GM23248 (cell line): ENCODE results near the gene TPCN1. TPM values are rescaled to one million over a fixed set of nuclear protein-coding genes. Genes with fewer than 3 reads are reported as not detected.

Experiments
- DNase-seq: peaks from one replicate; pipeline ENCODE4 v3.0.0-alpha.2; 2015
- H2AFZ ChIP-seq: fragments of 200-600 bp; sonication (generic); 2 replicates; pipeline ENCODE4 v1.6.1; 2016; ENCODE audit warnings: antibody characterized with exemption
- H3F3A ChIP-seq: fragments of 200-600 bp; sonication (generic); 2 replicates; pipeline ENCODE4 v1.6.1; 2016; ENCODE audit warnings: mild to moderate bottlenecking, antibody characterized with exemption, mixed run types; ENCODE audit not compliant: insufficient read depth
- H3K27ac ChIP-seq: fragments of 200-600 bp; sonication (generic); 2 replicates; pipeline ENCODE4 v1.5.1; 2016; ENCODE audit warnings: mild to moderate bottlenecking
- H3K27me3 ChIP-seq: fragments of 200-600 bp; sonication (generic); replicated peaks from 2 replicates; pipeline ENCODE4 v1.6.1; 2016; ENCODE audit warnings: mild to moderate bottlenecking; ENCODE audit not compliant: insufficient read depth
- H3K36me3 ChIP-seq: fragments of 200-600 bp; sonication (generic); 2 replicates; pipeline ENCODE4 v1.6.1; 2016; ENCODE audit warnings: low read depth, mild to moderate bottlenecking
- H3K4me1 ChIP-seq: fragments of 200-600 bp; sonication (generic); 2 replicates; pipeline ENCODE4 v1.6.1; 2016; ENCODE audit warnings: mild to moderate bottlenecking; ENCODE audit not compliant: insufficient read depth
- H3K4me2 ChIP-seq: fragments of 200-600 bp; sonication (generic); one replicate; pipeline ENCODE4 v1.6.1; 2016; ENCODE audit warnings: mild to moderate bottlenecking; ENCODE audit not compliant: unreplicated experiment
- H3K4me3 ChIP-seq: fragments of 200-600 bp; sonication (generic); 2 replicates; pipeline ENCODE4 v1.5.1; 2016; ENCODE audit warnings: mild to moderate bottlenecking
- H3K79me2 ChIP-seq: fragments of 200-600 bp; sonication (generic); 2 replicates; pipeline ENCODE4 v1.6.1; 2016; ENCODE audit warnings: mild to moderate bottlenecking; ENCODE audit not compliant: insufficient read depth
- H3K9ac ChIP-seq: fragments of 200-600 bp; sonication (generic); 2 replicates; pipeline ENCODE4 v1.6.1; 2016; ENCODE audit warnings: mild to moderate bottlenecking
- H3K9me2 ChIP-seq: fragments of 200-600 bp; sonication (generic); 2 replicates; pipeline ENCODE4 v1.6.1; 2016; ENCODE audit warnings: mixed run types, mild to moderate bottlenecking, moderate library complexity; ENCODE audit not compliant: insufficient read depth
- H3K9me3 ChIP-seq: fragments of 200-600 bp; sonication (generic); one replicate; pipeline ENCODE4 v1.6.1; 2017; ENCODE audit warnings: low read depth
- H4K20me1 ChIP-seq: fragments of 200-600 bp; sonication (generic); 2 replicates; pipeline ENCODE4 v1.6.0; 2016; ENCODE audit not compliant: insufficient read depth
- EZH2 ChIP-seq: fragments of 200-600 bp; sonication (generic); IDR thresholded peaks from 2 replicates; pipeline ENCODE4 v1.6.1; 2018; ENCODE audit warnings: antibody characterized with exemption, mild to moderate bottlenecking; ENCODE audit not compliant: insufficient read depth, poor library complexity, severe bottlenecking
- EZH2phosphoT487 ChIP-seq: fragments of 200-600 bp; sonication (generic); IDR thresholded peaks from 2 replicates; pipeline ENCODE4 v1.6.1; 2018; ENCODE audit warnings: antibody characterized with exemption, moderate library complexity, mild to moderate bottlenecking, low read depth; ENCODE audit not compliant: insufficient read depth
- WGBS, 2 experiments: methylation state at CpG; one replicate each; pipeline ENCODE4 v1.1.6; 2015 to 2017; ENCODE audit warnings: low lambda C conversion rate in 2 of 2, low coverage in 1 of 2; ENCODE audit errors: missing lambda C conversion rate in 2 of 2; 5-methylcytosine and 5-hydroxymethylcytosine counted together
- in situ Hi-C: fragments of 300-500 bp; cut with MboI; formaldehyde crosslinking; loops from 2 replicates; pipeline ENCODE4 v1.15.0; 2020
- polyA plus RNA-seq: library from polyadenylated mRNA; unstranded; fragments of >200 nt; fragmentation: Nextera tagmentation; extraction: Ambion mirVana; gene quantifications from 2 replicates; pipeline ENCODE4 v1.2.1, GENCODE V29; 2016
- total RNA-seq: library from RNA; depleted of rRNA; stranded (reverse); fragments of >200 nt; shearing (Covaris generic); gene quantifications from 2 replicates; pipeline ENCODE4 v1.2.3, GENCODE V29; 2014

The TPCN1 gene
- total and polyA plus RNA-seq, 2 experiments from 2014 or later: 9.0 to 15.9 TPM

DNA sequence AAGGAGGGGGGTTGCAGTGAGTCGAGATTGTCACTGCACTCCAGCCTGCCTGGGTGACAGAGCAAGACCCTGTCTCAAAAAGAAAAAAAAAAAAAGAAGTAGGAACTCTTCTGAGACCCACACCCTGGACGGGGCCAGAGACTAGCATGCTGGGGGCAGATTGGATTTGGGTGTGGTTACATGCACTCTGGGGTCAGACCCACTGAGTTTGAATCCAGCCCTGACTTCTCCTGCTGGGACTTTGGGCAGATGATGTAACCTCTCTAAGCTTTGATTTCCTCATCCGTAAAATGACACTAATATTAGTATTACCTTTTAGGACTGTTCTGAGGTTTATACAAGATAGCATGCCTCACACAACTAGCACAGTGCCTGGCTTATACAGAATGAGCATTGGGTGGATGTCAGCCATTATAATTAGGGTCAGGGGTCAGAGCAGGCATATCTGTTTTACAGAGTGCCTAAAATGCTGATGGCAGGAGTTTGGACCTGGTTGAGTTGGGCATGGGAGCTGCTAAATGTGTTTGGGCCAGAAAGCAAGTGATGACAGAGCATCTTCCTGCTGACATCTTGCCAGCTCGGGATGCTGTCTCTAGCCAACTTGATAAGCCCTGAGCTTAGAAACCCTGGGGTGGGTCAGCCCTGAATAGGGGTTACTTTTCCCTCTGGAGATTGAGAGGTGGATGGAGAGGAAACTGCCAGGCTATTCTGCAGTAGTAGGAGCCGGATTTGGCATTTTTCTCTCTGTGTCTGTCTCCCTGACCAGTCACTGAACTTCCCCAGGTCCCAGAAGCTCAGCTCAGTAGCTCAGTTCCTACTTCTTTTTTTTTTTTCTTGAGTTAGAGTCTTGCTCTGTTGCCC, 15.5 kb downstream of the TPCN1 start:
- H3K4me1 ChIP-seq: peaks cover 14% of the 10 kb centered on the region
- H3K27me3 ChIP-seq: no peaks in the 10 kb centered on the region
- H3K27ac ChIP-seq: no peak overlapping the region
- no peaks in the 10 kb centered on the region for H3K9me2 ChIP-seq
- no peaks in the 10 kb centered on the region for H3K79me2 ChIP-seq
- peaks cover 18% of the 10 kb centered on the region for H3F3A ChIP-seq
- H3K36me3 ChIP-seq: no peaks in the 10 kb centered on the region
- no peak overlapping the region for H3K4me3 ChIP-seq
- peak; percentile 23 for DNase-seq
- no peak overlapping the region for H3K4me2 ChIP-seq
- H4K20me1 ChIP-seq: no peaks in the 10 kb centered on the region
- no peak overlapping the region for H2AFZ ChIP-seq
- no peak overlapping the region for H3K9ac ChIP-seq
- TF ChIP-seq EZH2phosphoT487 (no peak), EZH2 (no peak)
- 82 to 84% methylated on average over 5 of the region's 5 CpGs for WGBS, 2 experiments
- in situ Hi-C loops: no loop called here
- H3K9me3 ChIP-seq: no peaks in the 10 kb centered on the region

DNA sequence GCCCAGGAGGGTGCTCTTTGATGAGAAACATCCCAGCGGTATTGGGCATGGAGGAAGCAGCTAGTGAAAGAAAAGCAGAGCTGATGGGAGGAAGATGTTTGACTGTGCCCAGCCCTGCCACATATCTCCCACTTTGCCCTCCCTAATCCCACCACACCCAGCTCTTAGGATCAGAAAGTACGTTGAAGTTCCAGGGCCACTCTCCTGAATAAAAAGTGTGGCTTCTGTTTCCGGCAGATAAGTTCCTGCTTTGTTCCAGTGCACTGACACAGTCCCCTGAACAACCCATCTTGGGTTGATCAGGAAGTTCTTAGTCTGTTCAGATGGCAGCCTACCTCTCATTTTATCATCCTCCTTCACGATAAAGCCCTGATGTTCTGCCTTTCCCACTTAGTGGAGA, 16.5 kb downstream of the TPCN1 start:
- in situ Hi-C loops: no loop called here
- TF ChIP-seq EZH2phosphoT487 (no peak), EZH2 (no peak)
- no peak for DNase-seq
- Histone ChIP-seq H3F3A (peaks cover 25% of the 10 kb centered on the region), H3K4me1 (peaks cover 16% of the 10 kb centered on the region), H3K9me3 (no peaks in the 10 kb centered on the region), H3K36me3 (no peaks in the 10 kb centered on the region), H3K4me3 (no peak overlapping the region), H3K27me3 (no peaks in the 10 kb centered on the region), H4K20me1 (no peaks in the 10 kb centered on the region), H3K27ac (no peak overlapping the region), H3K4me2 (no peak overlapping the region), H3K9me2 (no peaks in the 10 kb centered on the region), H3K9ac (no peak overlapping the region), H2AFZ (no peak overlapping the region), H3K79me2 (no peaks in the 10 kb centered on the region)
- WGBS, 2 experiments: 61 to 68% methylated on average over 4 of the region's 4 CpGs

DNA sequence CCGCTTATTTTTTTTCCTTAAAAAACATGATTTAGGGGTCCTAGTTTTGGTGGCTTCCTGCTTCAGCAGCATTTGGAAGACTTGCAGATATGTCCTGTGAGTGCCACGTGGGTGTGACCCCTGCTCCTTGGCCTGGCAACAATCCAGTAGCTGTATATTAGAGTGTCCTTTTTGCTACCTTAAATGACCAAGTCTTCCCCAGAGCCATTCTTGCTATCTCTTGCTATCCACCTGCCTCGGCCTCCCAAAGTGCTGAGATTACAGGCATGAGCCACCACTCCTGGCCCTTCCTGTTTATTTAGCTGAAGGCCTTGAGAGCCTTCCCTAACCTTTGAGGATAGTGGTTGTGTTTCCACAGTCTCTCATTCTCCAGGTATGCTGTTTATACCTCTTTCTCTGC, 17.0 kb downstream of the TPCN1 start:
- H3K27me3 ChIP-seq: no peaks in the 10 kb centered on the region
- H3F3A ChIP-seq: peaks cover 25% of the 10 kb centered on the region
- peaks cover 15% of the 10 kb centered on the region for H3K4me1 ChIP-seq
- in situ Hi-C loops: no loop called here
- no peaks in the 10 kb centered on the region for H3K79me2 ChIP-seq
- no peaks in the 10 kb centered on the region for H3K9me3 ChIP-seq
- H4K20me1 ChIP-seq: no peaks in the 10 kb centered on the region
- H3K9me2 ChIP-seq: no peaks in the 10 kb centered on the region
- 49 to 59% methylated on average over 3 of the region's 3 CpGs for WGBS, 2 experiments
- no peak for DNase-seq
- no peak overlapping the region for H3K27ac ChIP-seq
- H2AFZ ChIP-seq: no peak overlapping the region
- H3K4me3 ChIP-seq: no peak overlapping the region
- H3K9ac ChIP-seq: no peak overlapping the region
- H3K36me3 ChIP-seq: no peaks in the 10 kb centered on the region
- TF ChIP-seq EZH2: no peak
- no peak for TF ChIP-seq EZH2phosphoT487
- no peak overlapping the region for H3K4me2 ChIP-seq

DNA sequence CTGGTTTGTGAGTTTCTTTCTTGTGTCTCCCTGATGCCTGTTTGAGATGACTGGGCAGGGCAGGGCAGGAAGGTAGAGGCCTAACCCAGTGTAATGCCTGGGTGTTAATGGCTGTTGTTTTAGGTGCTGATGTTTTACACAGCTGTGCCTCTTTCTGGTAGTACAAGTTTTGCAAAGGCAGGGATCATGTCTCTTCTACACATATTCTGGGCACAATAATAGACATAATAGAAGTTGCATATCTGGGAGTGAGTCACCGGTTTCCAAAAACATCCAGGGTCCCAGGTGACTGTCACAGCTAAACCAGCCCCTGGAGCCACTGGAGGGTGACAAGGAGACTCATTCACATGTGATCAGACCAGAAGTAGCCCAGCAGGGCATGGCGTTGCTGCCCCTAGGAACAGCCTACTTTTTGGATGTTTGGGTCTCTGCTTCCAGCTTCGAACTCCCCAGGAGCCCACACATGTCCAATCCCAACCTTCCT, 18.1 kb downstream of the TPCN1 start:
- H3K9ac ChIP-seq: no peak overlapping the region
- 86 to 87% methylated on average over 3 of the region's 3 CpGs for WGBS, 2 experiments
- H3F3A ChIP-seq: peaks cover 25% of the 10 kb centered on the region
- H4K20me1 ChIP-seq: no peaks in the 10 kb centered on the region
- H3K4me1 ChIP-seq: peaks cover 15% of the 10 kb centered on the region
- in situ Hi-C loops: no loop called here
- no peaks in the 10 kb centered on the region for H3K9me3 ChIP-seq
- H2AFZ ChIP-seq: no peak overlapping the region
- H3K4me3 ChIP-seq: no peak overlapping the region
- H3K27me3 ChIP-seq: no peaks in the 10 kb centered on the region
- no peaks in the 10 kb centered on the region for H3K9me2 ChIP-seq
- TF ChIP-seq EZH2: no peak
- no peak for TF ChIP-seq EZH2phosphoT487
- H3K36me3 ChIP-seq: no peaks in the 10 kb centered on the region
- H3K79me2 ChIP-seq: no peaks in the 10 kb centered on the region
- H3K27ac ChIP-seq: no peak overlapping the region
- no peak overlapping the region for H3K4me2 ChIP-seq
- no peak for DNase-seq
